NB4 (cell line): ENCODE results near the gene ITPK1.

ENCODE experiments used
- MYC ChIP-seq: IDR thresholded peaks from 2 replicates; pipeline ENCODE4 v1.6.1; 2011; ENCODE audit warnings: low read depth, low read length
- POLR2A ChIP-seq: IDR thresholded peaks from 2 replicates; pipeline ENCODE4 v1.6.1; 2011; ENCODE audit warnings: mild to moderate bottlenecking; ENCODE audit not compliant: insufficient read length; ENCODE audit errors: extremely low read depth
- TF ChIP-seq, protein P1 (sequence below): IDR thresholded peaks from one replicate; pipeline ENCODE4 v1.5.1; 2012; ENCODE audit warnings: low read depth, low read length

DNA sequence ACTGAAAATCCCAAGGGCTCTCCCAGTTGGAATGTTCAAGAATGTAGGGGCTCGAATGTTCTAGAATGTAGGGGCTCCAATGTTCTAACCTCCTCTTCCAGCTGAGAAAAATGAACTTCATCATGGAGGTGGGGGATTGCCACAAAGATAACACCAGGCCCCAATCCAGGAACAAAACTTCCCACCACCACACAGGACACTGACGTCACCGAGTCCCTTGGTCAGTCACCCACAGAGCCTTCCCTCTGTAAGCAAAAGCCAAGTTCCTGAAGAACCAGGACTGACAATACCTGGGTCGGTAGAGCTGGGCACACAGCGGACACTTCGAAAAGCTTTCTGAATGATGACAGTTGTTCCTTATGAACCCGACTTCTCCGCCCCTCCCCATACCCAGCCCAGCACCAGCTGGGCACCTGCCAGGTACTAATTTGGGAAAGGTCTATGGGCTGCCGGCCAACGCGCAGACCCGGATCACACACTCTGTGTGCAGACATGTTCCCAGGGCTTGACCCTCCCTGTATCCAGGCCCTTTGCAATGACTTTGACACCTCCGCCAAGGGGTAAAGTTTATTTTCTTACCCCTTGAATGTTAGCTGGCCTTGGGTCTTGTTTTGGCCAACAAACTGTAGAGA lies 18.9 kb downstream of the ITPK1 start:
- no peak for TF ChIP-seq POLR2A
- TF ChIP-seq, protein P1, sequence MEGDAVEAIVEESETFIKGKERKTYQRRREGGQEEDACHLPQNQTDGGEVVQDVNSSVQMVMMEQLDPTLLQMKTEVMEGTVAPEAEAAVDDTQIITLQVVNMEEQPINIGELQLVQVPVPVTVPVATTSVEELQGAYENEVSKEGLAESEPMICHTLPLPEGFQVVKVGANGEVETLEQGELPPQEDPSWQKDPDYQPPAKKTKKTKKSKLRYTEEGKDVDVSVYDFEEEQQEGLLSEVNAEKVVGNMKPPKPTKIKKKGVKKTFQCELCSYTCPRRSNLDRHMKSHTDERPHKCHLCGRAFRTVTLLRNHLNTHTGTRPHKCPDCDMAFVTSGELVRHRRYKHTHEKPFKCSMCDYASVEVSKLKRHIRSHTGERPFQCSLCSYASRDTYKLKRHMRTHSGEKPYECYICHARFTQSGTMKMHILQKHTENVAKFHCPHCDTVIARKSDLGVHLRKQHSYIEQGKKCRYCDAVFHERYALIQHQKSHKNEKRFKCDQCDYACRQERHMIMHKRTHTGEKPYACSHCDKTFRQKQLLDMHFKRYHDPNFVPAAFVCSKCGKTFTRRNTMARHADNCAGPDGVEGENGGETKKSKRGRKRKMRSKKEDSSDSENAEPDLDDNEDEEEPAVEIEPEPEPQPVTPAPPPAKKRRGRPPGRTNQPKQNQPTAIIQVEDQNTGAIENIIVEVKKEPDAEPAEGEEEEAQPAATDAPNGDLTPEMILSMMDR, result no peak
- no peak for TF ChIP-seq MYC
